Thyroid gland (tissue), 4 donors: ENCODE results near the gene FAR1.

Source experiments
- POLR2A ChIP-seq, 2 donors: fragments of 450-650 bp; IDR thresholded peaks; one replicate each; pipeline ENCODE4 v1.6.1; 2017; ENCODE audit warnings: antibody characterized with exemption in 2 of 2, mild to moderate bottlenecking in 2 of 2, moderate library complexity in 1 of 2
- TF ChIP-seq, protein P1 (sequence below), 6 experiments: fragments of 200-600 bp in 3 of 6; fragments of 450-650 bp in 3 of 6; sonication (generic) in 3 of 6; IDR thresholded peaks; one replicate each; pipeline ENCODE4 v1.5.1; 2016 to 2019; ENCODE audit warnings: antibody characterized with exemption in 6 of 6, mild to moderate bottlenecking in 2 of 6, inconsistent platforms in 1 of 6, moderate library complexity in 1 of 6

DNA sequence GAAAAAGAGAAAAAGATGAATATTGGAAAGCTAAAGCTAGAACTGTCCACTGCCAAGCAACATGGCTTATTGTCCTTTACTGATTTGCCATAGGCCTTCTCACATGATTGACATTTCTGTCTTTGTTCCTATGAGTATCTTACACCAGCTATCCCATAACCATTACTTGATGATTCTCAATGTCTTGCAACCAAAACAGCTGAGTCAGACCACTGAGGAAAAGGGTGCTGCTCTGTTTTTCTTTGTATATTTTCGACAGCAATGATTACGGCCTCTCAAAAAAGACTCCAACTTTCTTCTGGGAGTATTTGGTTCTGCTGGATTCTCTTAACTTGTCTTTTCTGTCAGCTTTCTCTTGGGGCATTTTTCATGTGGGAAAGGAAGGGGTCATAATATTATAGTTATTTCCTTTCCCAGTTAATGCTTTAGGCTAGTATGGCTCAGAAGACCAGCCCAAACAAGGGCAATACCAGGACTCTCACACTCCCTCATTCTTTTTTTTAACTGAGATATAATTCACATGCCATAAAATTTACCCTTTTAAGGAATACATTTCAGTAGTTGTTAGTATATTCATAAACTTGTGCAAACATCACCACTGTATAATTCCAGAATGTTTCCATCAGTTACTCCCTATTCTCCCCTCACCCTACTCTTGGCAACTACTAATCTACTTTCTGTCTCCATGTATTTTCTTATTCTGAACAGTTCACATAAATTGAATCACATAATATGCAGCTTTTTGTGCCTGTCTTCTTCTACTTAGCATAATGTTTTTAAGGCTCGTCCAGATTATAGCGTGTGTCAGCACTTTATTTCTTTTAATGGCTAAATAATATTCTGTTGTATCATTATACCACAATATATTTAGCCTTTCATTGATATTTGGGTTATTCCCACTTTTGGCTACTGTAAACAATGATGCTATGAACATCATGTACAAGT is 31.1 kb upstream of the FAR1 start:
- TF ChIP-seq POLR2A (IDR thresholded peaks at IDR 0.05): no peak
- TF ChIP-seq, protein P1, sequence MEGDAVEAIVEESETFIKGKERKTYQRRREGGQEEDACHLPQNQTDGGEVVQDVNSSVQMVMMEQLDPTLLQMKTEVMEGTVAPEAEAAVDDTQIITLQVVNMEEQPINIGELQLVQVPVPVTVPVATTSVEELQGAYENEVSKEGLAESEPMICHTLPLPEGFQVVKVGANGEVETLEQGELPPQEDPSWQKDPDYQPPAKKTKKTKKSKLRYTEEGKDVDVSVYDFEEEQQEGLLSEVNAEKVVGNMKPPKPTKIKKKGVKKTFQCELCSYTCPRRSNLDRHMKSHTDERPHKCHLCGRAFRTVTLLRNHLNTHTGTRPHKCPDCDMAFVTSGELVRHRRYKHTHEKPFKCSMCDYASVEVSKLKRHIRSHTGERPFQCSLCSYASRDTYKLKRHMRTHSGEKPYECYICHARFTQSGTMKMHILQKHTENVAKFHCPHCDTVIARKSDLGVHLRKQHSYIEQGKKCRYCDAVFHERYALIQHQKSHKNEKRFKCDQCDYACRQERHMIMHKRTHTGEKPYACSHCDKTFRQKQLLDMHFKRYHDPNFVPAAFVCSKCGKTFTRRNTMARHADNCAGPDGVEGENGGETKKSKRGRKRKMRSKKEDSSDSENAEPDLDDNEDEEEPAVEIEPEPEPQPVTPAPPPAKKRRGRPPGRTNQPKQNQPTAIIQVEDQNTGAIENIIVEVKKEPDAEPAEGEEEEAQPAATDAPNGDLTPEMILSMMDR (IDR thresholded peaks at IDR 0.05): no peak
